A549 (cell line): Measurements from ENCODE around the gene MMP17.

Experiments used
- RAD21 ChIP-seq, 2 experiments: fragments of >200 bp in 1 of 2; sonication (Bioruptor Twin) in 1 of 2; formaldehyde crosslinking in 1 of 2; IDR thresholded peaks in 1 of 2; conservative IDR thresholded peaks in 1 of 2; 2 replicates in 1 of 2; 3 replicates in 1 of 2; pipeline ENCODE4 v1.6.1; 2012 to 2018; ENCODE audit warnings: inconsistent platforms in 1 of 2
- SREBF2 ChIP-seq: fragments of 450-650 bp; IDR thresholded peaks from 2 replicates; pipeline ENCODE4 v1.6.1; 2014; ENCODE audit warnings: mild to moderate bottlenecking, moderate library complexity
- TF ChIP-seq, protein P1 (sequence below): fragments of >200 bp; sonication (Bioruptor Twin); formaldehyde crosslinking; IDR thresholded peaks from 3 replicates; pipeline ENCODE4 v1.5.1; 2016

DNA sequence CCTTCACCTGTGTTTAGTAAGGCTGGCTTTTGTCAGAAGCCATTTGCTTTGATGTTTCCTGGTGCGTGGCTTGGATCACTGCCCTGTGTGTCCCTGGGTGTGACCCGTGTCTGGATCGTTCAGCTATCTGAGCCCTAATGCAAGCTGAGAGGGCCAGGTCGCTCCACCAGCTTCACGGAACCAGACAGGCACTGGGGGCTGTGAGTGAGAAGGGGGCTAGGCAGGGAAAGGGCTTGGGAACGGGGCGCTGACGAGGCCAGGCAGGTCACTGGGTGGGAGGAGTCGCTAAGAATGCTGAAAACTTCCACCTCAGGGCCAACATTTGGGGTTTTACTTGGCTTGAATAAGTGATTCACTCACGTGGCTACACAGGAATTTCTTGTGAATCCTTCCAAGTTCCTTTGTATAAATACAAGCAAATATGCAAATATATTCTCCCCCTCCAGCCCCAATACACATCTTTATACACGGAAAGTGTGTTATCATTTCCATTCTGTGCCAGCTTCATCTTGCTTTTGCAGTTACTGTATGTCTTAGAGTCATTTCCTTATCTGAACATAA lies 24.2 kb upstream of the MMP17 start:
- TF ChIP-seq RAD21 (conservative IDR thresholded peaks at IDR 0.05 in 1 of 2, IDR thresholded peaks at IDR 0.05 in 1 of 2): no peak
- TF ChIP-seq, protein P1, sequence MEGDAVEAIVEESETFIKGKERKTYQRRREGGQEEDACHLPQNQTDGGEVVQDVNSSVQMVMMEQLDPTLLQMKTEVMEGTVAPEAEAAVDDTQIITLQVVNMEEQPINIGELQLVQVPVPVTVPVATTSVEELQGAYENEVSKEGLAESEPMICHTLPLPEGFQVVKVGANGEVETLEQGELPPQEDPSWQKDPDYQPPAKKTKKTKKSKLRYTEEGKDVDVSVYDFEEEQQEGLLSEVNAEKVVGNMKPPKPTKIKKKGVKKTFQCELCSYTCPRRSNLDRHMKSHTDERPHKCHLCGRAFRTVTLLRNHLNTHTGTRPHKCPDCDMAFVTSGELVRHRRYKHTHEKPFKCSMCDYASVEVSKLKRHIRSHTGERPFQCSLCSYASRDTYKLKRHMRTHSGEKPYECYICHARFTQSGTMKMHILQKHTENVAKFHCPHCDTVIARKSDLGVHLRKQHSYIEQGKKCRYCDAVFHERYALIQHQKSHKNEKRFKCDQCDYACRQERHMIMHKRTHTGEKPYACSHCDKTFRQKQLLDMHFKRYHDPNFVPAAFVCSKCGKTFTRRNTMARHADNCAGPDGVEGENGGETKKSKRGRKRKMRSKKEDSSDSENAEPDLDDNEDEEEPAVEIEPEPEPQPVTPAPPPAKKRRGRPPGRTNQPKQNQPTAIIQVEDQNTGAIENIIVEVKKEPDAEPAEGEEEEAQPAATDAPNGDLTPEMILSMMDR: no peak
- TF ChIP-seq SREBF2: no peak
